Measurements from ENCODE around the gene PRRT2.
"Not testable (repeated sequence)": the region's sequence is repeated elsewhere in the genome, so short reads cannot be mapped to it uniquely, and the experiment has no call there.

The PRRT2 gene

GRCh38 chr16:29777576-29778350 lies 34.2 kb upstream of the PRRT2 start, which contains the start of gene ZG16:
Gene ZG16 (plus strand): TSS chr16:29778256. CDS start chr16:29779267, 1,011 bp downstream.
- WGBS (ENCODE audit: insufficient coverage, insufficient read length) = no CpG with 5 or more reads among the region's 10 CpGs
- Histone ChIP-seq H3K36me3 (ENCODE audit: control insufficient read depth, insufficient read depth, low read length) (no peaks in the 10 kb centered on the region), H3K9me3 (ENCODE audit: control insufficient read depth, insufficient read depth, low read length) (no peaks in the 10 kb centered on the region), H3K27me3 (ENCODE audit: control insufficient read depth, insufficient read depth, low read length) (no peaks in the 10 kb centered on the region), H3K4me3 (ENCODE audit: low read length) (no peak within 1 kb of the TSS), H3K27ac (ENCODE audit: low read length) (no peak within 1 kb of the TSS), H3K4me1 (ENCODE audit: control insufficient read depth, insufficient read depth, low read length) (0 out of 2 replicates have a peak, but pooled peaks cover 1% of the 10 kb centered on the region)
- no peak for DNase-seq (ENCODE audit: low read depth, low spot score)

GRCh38 chr16:29779474-29779873 lies 32.5 kb upstream of the PRRT2 start:
- 0 out of 2 replicates have a peak, but pooled peaks cover 1% of the 10 kb centered on the region for H3K4me1 ChIP-seq (ENCODE audit: control insufficient read depth, insufficient read depth, low read length)

GRCh38 chr16:29783094-29783953 lies 28.7 kb upstream of the PRRT2 start:
- WGBS (ENCODE audit: insufficient coverage, insufficient read length) = no CpG with 5 or more reads among the region's 13 CpGs
- H3K36me3 ChIP-seq (ENCODE audit: control insufficient read depth, insufficient read depth, low read length); H3K27me3 ChIP-seq (ENCODE audit: control insufficient read depth, insufficient read depth, low read length): not testable (repeated sequence)

More at GRCh38 chr16:29779474-29779873, 32.5 kb upstream of the PRRT2 start:
- no CpG with 5 or more reads among the region's 10 CpGs for WGBS (ENCODE audit: insufficient coverage, insufficient read length)
- no peaks in the 10 kb centered on the region for H3K36me3 ChIP-seq (ENCODE audit: control insufficient read depth, insufficient read depth, low read length)
- no peaks in the 10 kb centered on the region for H3K27me3 ChIP-seq (ENCODE audit: control insufficient read depth, insufficient read depth, low read length)
- no peaks in the 10 kb centered on the region for H3K9me3 ChIP-seq (ENCODE audit: control insufficient read depth, insufficient read depth, low read length)
- DNase-seq (ENCODE audit: low read depth, low spot score) = no peak
- H3K27ac ChIP-seq (ENCODE audit: low read length) = no peak overlapping the region
- no peak overlapping the region for H3K4me3 ChIP-seq (ENCODE audit: low read length)

DNA sequence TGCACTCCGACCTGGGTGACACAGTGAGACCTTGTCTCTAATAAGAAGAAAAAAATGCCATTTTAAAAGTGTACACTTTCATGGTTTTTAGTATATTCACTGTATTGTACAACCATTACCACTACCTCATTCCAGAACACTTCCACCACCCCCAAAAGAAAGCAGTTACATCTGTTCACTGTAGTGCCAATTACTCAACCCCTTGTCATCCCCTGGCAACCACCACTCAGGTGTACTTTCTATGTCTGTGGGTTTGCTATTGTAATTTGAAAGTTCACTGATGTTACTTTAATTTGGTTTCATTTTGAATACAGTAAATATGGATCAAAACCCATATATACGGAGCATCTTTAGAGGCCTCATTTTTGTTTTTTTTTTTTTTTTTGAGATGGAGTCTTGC lies 27.8 kb upstream of the PRRT2 start:
- Histone ChIP-seq H3K9me3 (ENCODE audit: control insufficient read depth, insufficient read depth, low read length) (no peaks in the 10 kb centered on the region), H3K36me3 (ENCODE audit: control insufficient read depth, insufficient read depth, low read length) (no peaks in the 10 kb centered on the region), H3K4me1 (ENCODE audit: control insufficient read depth, insufficient read depth, low read length) (0 out of 2 replicates have a peak, but pooled peaks cover 1% of the 10 kb centered on the region), H3K27me3 (ENCODE audit: control insufficient read depth, insufficient read depth, low read length) (no peaks in the 10 kb centered on the region), H3K4me3 (ENCODE audit: low read length) (no peak overlapping the region), H3K27ac (ENCODE audit: low read length) (no peak overlapping the region)
- no peak for DNase-seq (ENCODE audit: low read depth, low spot score)
- WGBS (ENCODE audit: insufficient coverage, insufficient read length) = no CpG with 5 or more reads among the region's 2 CpGs

More at GRCh38 chr16:29783094-29783953, 28.7 kb upstream of the PRRT2 start:
- not testable (repeated sequence) for H3K4me3 ChIP-seq (ENCODE audit: low read length); H3K9me3 ChIP-seq (ENCODE audit: control insufficient read depth, insufficient read depth, low read length); H3K4me1 ChIP-seq (ENCODE audit: control insufficient read depth, insufficient read depth, low read length); H3K27ac ChIP-seq (ENCODE audit: low read length); DNase-seq (ENCODE audit: low read depth, low spot score)

DNA sequence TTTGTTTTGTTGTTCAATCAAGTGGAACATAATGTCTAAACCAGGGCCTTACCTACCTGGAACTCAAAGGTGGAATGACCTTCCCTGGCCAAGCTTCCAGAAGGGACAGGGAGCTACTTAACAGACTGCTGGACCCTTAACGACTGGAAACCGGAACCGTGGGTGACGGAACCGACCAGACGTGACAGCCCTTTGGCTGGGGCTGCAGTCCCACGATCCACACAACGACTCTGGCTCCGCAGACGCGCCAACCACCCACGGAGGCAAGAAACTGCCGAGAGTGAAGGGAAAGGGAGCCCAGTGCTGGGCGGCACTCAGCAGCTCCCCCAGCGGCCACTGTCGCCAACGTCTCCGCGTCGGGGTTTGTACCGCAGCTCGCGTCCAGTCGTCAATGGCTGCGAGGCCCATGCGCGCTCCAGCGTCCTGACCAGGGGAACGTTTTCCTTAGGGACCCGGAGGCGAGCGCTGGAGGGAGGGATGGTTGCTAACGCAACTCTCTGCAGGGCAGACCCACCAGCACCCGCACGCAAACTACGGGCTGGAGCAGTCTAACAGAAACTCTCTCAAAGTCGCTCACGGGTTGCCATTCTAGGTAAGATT lies 27.0 kb upstream of the PRRT2 start:
- Histone ChIP-seq H3K27ac (ENCODE audit: low read length) (no peak overlapping the region), H3K4me3 (ENCODE audit: low read length) (no peak overlapping the region; the same call in 1 of the 2 replicates), H3K9me3 (ENCODE audit: control insufficient read depth, insufficient read depth, low read length) (no peaks in the 10 kb centered on the region), H3K27me3 (ENCODE audit: control insufficient read depth, insufficient read depth, low read length) (no peaks in the 10 kb centered on the region), H3K36me3 (ENCODE audit: control insufficient read depth, insufficient read depth, low read length) (no peaks in the 10 kb centered on the region), H3K4me1 (ENCODE audit: control insufficient read depth, insufficient read depth, low read length) (no peaks in the 10 kb centered on the region)
- DNase-seq (ENCODE audit: low read depth, low spot score) = peak; percentile 86
- no CpG with 5 or more reads among the region's 38 CpGs for WGBS (ENCODE audit: insufficient coverage, insufficient read length)

DNA sequence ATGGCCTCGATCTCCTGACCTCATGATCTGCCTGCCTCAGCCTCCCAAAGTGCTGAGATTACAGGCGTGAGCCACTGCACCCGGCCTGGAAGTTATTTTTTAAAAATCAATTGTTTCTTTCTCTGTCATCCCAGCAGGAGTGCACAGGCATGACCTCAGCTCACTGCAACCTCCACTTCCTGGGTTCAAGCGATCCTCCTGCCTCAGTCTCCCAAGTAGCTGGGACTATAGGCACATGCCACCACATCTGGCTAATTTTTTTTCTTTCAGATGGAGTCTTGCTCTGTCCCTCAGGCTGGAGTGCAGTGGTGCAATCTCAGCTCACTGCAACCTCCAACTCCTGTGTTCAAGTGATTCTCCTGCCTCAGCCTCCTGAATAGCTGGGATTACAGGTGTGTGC lies 24.8 kb upstream of the PRRT2 start:
- WGBS (ENCODE audit: insufficient coverage, insufficient read length) = no CpG with 5 or more reads among the region's 4 CpGs
- H3K4me1 ChIP-seq (ENCODE audit: control insufficient read depth, insufficient read depth, low read length); H3K27ac ChIP-seq (ENCODE audit: low read length); H3K4me3 ChIP-seq (ENCODE audit: low read length); DNase-seq (ENCODE audit: low read depth, low spot score); H3K27me3 ChIP-seq (ENCODE audit: control insufficient read depth, insufficient read depth, low read length); H3K9me3 ChIP-seq (ENCODE audit: control insufficient read depth, insufficient read depth, low read length); H3K36me3 ChIP-seq (ENCODE audit: control insufficient read depth, insufficient read depth, low read length): not testable (repeated sequence)

- H3K27ac ChIP-seq (ENCODE audit: low read length) = no peak overlapping the region
- no CpG with 5 or more reads among the region's 20 CpGs for WGBS (ENCODE audit: insufficient coverage, insufficient read length)
- H3K36me3 ChIP-seq (ENCODE audit: control insufficient read depth, insufficient read depth, low read length) = no peaks in the 10 kb centered on the region
- no peaks in the 10 kb centered on the region for H3K27me3 ChIP-seq (ENCODE audit: control insufficient read depth, insufficient read depth, low read length)
- DNase-seq (ENCODE audit: low read depth, low spot score) = no peak
- H3K9me3 ChIP-seq (ENCODE audit: control insufficient read depth, insufficient read depth, low read length) = no peaks in the 10 kb centered on the region
- H3K4me1 ChIP-seq (ENCODE audit: control insufficient read depth, insufficient read depth, low read length) = no peaks in the 10 kb centered on the region
- H3K4me3 ChIP-seq (ENCODE audit: low read length) = peak overlapping the region; percentile 50; the same call in 1 of the 2 replicates
These were observed 22.2 kb upstream of the PRRT2 start for GRCh38 chr16:29789775-29790182.

DNA sequence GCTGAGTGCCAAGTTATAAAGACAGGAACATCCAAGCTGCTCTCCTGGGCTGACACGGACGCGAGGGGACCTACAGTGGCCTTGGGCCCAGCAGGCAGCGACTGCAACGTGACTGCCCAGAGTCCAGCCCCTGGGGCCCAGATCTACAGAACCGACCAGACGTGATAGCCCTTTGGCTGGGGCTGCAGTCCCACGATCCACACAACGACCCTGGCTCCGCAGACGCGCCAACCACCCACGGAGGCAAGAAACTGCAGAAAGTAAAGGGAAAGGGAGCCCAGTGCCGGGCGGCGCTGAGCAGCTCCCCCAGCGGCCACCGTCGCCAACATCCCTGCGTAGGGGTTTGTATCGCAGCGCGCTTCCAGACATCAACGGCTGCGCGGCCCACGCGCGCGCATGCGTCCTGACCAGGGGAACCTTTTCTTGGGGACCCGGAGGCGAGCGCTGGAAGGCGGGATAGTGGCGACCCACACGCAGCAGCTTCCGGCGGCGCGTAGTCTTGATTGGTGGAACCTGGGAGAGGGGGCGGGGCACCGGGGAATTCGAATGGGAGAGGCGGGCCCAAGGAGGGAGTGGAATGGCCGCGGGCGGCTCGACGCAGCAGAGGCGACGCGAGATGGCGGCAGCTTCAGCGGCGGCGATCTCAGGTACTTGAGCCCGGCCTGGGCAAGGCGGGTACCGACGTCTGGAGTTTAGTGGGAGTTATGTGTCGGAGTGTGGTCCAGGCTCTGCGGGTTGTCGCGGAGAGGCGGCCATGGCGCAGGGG lies 21.6 kb upstream of the PRRT2 start, which contains the start of gene KIF22:
KIF22 (plus strand) TSS at position 569 of the 766 bp plus-strand sequence; CDS start at position 578, 9 bp downstream.
- H3K4me1 ChIP-seq (ENCODE audit: control insufficient read depth, insufficient read depth, low read length) = no peaks in the 10 kb centered on the region
- no CpG with 5 or more reads among the region's 67 CpGs for WGBS (ENCODE audit: insufficient coverage, insufficient read length)
- peak within 1 kb of the TSS; percentile 86 for H3K4me3 ChIP-seq (ENCODE audit: low read length)
- H3K27me3 ChIP-seq (ENCODE audit: control insufficient read depth, insufficient read depth, low read length) = no peaks in the 10 kb centered on the region
- DNase-seq (ENCODE audit: low read depth, low spot score) = peak; percentile 96
- no peak within 1 kb of the TSS for H3K27ac ChIP-seq (ENCODE audit: low read length)
- H3K36me3 ChIP-seq (ENCODE audit: control insufficient read depth, insufficient read depth, low read length) = no peaks in the 10 kb centered on the region
- no peaks in the 10 kb centered on the region for H3K9me3 ChIP-seq (ENCODE audit: control insufficient read depth, insufficient read depth, low read length)

GRCh38 chr16:29790949-29791844 lies 20.8 kb upstream of the PRRT2 start:
- Histone ChIP-seq H3K9me3 (ENCODE audit: control insufficient read depth, insufficient read depth, low read length) (no peaks in the 10 kb centered on the region), H3K4me1 (ENCODE audit: control insufficient read depth, insufficient read depth, low read length) (no peaks in the 10 kb centered on the region), H3K27me3 (ENCODE audit: control insufficient read depth, insufficient read depth, low read length) (no peaks in the 10 kb centered on the region), H3K4me3 (ENCODE audit: low read length) (peak overlapping the region; percentile 86), H3K27ac (ENCODE audit: low read length) (no peak overlapping the region), H3K36me3 (ENCODE audit: control insufficient read depth, insufficient read depth, low read length) (no peaks in the 10 kb centered on the region)
- DNase-seq (ENCODE audit: low read depth, low spot score) = no peak
- no CpG with 5 or more reads among the region's 31 CpGs for WGBS (ENCODE audit: insufficient coverage, insufficient read length)

Data from iPS DF 6.9 (cell line).